Measurements from ENCODE around the gene TNFSF13B. TPM values are rescaled to one million over a fixed set of nuclear protein-coding genes. Genes with fewer than 3 reads are reported as not detected.
A peak's percentile ranks its signal among the peaks of the same experiment; 100 is the strongest.
"Not testable (repeated sequence)": the region's sequence is repeated elsewhere in the genome, so short reads cannot be mapped to it uniquely, and the experiment has no call there.

Gene TNFSF13B
- polyA plus RNA-seq, 1 donor = 2.9 TPM

- no peak for DNase-seq
Measured at GRCh38 chr13:108281901-108282300, 12.4 kb downstream of the TNFSF13B start.

GRCh38 chr13:108283110-108283509, 13.6 kb downstream of the TNFSF13B start:
- no peak for DNase-seq

GRCh38 chr13:108288741-108289140, 19.2 kb downstream of the TNFSF13B start:
- DNase-seq = no peak

DNA sequence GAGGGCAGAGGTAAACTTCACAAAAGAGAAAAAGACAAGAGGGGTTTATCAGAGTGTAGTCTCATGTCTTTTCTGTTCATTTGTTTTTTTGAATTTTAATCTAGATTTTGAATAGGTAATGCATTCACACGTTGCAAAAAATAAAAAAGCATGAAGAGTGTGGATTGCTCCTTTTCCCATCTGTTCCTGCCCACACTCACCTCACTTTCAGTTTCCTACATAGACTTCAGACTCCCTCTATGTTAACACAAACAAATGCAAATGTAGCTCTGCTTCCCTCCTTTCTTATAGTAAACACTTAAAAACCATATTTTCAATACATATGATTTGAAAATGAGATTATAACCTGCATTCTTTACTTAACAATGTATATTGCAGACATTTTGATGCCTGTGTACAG, 20.3 kb downstream of the TNFSF13B start:
- no peak for DNase-seq

- no peak for DNase-seq
Measured at GRCh38 chr13:108297114-108297513, 27.6 kb downstream of the TNFSF13B start.

GRCh38 chr13:108302279-108302678, 32.8 kb downstream of the TNFSF13B start:
- DNase-seq = no peak

- no peak for DNase-seq
Measured at GRCh38 chr13:108304170-108305016, 34.9 kb downstream of the TNFSF13B start.

GRCh38 chr13:108305655-108306054, 36.1 kb downstream of the TNFSF13B start:
- no peak for DNase-seq

GRCh38 chr13:108306860-108307259, 37.3 kb downstream of the TNFSF13B start:
- no peak for DNase-seq

DNA sequence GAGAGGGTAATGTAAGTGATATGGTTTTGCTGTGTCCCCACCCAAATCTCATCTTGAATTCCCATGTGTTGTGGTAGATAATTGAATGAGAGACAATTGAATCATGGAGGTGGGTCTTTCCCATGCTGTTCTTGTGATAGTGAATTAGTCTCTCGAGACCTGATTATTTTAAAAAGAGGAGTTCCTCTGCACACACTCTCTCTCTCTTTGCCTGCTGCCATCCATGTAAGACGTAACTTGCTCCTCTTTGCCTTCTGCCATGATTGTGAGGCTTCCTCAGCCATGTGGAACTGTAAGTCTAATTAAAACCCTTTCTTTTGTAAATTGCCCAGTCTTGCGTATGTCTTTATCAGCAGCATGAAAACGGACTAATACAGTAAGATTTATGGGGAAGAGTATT, 42.1 kb downstream of the TNFSF13B start:
- DNase-seq = not testable (repeated sequence)

DNA sequence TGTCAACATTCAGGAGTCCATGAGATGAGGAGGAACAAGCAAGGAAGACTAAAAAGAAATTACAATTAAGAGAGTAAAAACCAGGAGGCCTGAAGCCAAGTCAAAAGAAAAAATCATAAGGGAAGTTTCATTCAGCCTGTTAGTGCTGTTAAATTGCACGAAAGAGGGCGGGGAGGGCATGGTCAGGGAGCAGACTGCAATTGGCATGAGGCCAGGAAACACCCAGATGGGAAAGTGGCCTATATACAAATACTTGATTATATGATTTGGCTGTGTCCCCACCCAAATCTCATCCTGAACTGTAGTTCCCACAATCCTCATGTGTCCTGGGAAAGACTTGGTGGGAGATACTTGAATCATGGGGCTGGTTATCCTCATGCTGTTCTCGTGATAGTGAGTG, 43.9 kb downstream of the TNFSF13B start:
- no peak for DNase-seq

DNA sequence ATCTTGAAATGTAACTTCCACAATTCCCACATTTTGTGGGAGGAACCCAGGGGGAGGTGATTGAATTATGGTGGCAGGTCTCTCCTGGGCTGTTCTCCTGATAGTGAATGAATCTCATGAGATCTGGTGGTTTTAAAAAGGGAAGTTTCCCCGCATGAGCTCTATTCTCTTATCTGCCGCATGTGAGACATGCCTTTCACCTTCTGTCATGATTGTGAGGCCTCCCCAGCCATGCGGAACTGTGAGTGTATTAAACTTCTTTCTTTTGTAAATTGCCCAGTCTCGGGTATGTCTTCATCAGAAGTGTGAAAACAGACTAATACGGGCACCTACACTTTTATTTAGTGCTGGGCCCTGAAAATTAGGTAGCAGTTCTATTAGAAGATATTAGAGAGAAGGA, 45.8 kb downstream of the TNFSF13B start:
- no peak for DNase-seq

DNA sequence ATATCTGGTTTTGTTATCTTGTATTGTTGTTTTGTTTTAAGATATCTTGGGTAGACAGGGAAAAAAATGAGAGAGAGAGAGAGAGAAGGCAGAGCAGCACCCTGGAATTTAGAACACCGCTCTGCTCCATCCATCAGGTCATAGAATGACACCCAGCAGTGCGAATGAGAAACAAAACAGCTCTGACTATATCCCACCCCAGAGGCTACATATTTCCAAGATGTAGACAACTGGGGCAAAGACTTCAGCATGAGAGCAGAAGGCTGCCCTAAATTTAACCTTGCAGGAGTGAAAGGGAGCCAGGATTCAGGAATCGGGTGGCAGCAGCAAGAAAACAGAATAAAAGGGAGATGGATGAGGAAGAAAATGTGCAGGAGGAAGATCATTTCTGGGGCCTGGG, 46.5 kb downstream of the TNFSF13B start:
- DNase-seq = no peak

DNA sequence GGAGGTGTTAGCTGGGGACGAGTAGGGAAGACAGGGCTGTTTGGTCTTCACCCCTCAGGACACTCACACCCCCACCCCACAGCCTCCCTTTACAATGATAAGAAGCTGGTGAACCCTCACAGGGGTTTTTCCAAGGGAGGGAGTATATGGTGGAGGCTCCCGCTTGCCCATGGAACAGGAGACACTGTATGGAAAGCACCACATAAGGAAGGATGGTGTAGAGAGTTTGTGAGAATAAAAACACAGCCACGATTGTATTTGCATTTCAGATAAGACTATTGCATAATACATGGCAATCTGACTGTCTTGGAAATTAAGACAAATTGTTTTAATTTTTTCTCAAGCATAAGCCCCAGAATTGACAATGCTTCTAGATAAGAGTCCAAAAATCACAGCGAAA, 46.9 kb downstream of the TNFSF13B start:
- no peak for DNase-seq

DNA sequence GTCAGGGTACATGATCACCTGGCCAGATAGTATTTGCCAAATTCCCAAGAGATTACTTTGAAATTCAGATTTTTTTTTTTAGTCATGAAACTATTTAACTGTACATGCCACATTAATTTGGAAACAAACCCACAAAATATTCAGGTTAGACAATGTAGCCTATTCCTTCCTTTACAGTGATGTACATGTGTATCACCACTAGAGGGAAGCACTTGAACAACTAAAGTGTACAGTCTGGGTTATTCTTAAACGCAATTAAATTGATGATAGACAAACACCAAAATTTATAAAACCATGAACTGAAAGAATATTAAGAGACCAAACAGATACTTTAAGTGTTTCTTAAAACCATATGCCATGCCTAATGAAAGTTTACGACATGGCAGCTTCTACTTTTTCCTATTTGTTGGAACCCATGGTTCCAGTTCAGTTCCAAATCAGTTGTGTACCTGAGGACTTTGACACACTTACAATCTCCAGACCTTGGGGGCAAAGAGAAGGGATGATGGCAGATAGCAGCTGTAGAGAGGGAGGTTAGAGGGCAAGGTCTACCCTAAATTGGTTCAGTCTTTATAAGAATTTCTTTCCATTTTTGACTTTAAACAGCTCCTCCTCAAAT, 52.8 kb downstream of the TNFSF13B start:
- peak; percentile 32 for DNase-seq

- DNase-seq = no peak
Measured at GRCh38 chr13:108323031-108323430, 53.5 kb downstream of the TNFSF13B start.

DNA sequence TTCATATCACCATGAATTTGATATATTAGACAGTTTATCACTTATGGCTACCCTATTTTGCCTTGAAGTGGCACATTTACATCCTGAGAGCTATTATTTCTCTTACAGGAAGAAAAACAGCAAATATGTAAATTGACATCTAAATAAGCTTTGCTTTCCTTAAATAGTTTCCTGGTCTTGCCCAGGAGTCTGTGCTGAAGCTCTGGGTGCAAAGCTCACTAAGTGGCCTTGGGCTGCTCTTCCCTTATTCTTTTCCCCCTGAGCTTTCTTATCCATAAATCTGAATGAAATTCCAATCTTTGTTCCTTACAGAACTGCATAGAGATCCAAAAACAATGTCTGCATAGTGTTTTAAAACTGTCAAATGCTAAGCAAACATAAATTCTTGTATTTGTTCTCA, 56.3 kb downstream of the TNFSF13B start:
- no peak for DNase-seq

DNA sequence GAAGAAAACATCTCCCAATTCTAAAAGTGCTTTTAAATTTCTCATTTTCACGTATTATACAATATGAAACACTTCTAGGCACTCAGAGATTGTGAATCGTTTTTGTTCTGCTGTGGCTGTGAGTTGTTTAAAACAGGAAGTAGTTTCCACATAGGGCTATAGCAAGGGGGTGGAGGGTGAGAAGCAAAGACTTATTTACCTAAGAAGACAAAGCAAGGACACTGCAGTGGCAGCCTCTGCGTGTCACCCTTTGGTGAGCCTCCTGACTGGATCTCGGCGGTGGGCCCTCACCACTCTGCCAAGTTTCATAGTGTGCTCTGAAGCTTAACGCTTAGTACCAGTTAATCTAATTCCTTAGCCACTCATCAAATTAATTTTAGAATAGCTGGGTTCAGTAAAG, 56.8 kb downstream of the TNFSF13B start:
- no peak for DNase-seq

DNA sequence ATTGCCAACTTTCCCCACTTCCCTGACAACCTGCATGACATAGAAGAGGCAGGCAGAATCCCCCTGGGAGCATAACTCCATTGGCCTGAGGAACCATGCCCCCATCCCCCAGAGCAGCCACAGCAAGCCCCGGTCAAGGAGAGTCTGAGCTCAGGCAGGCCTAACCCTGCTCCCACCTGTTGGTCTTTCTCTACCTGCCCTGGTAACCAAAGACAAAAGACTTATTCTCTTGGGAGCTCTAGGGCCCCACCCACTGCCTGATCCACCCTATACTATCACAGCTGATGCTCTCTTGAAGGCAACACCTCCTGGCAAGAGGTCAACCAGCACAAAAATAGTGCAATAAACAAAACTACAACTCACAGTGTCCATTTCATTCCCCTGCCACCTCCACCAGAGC, 59.3 kb downstream of the TNFSF13B start:
- DNase-seq = no peak

DNA sequence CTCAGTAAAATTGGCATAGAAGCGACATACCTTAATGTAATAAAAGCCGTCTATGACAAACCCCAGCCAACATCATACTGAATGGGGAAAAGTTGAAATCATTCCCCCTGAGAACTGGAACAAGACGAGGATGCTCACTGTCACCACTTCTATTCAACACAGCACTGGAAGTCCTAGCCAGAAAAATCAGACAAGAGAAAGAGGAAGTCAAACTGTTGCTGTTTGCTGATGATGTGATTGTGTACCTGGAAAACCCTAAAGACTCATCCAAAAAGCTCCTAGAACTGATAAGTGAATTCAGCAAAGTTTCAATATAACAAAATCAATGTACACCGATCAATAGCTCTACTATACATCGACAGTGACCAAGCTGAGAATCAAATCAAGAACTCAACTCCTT, 63.3 kb downstream of the TNFSF13B start:
- DNase-seq = no peak

DNA sequence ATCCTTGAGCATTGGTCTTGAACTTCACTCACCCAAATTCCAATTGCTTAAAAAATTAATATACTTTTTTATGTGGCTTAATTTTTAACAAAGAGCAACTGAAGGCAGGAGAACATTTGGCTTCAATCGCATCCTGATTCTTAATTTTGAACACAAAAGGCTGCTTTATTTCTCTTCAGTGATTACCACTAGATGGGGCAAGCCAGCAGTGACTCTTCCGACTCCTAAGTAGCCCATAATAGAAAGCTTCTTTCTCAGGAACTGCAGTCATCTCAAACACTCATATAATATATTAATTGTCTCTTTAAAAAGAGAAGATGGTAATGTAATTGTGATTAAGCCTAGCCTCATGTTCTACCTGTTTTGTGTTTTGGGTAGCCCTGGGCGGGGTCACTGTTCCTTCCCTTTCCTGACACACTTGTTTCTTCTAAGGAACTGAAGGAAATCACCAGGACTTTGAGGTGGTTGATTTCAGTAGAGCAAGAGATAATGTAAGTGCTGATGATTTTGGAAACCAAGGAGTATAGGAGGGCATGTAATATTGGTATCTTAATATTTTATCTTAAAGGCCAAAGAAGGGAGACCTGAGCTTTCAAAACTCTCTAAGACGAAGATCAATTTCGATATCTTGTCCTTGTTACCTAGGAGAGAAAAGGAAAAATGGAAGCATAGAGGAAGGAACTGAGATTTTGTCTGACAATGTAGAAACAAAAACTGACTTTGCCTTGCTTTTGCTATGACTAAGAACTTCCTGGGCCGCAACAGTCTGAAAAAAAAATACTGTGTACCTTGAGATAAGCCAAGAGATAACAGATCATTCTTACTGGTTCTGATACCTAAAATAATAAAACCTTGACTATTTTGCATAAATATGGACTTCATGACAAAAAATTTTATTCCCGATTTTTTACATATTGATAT, 73.1 kb downstream of the TNFSF13B start:
- peak; percentile 20 for DNase-seq

DNA sequence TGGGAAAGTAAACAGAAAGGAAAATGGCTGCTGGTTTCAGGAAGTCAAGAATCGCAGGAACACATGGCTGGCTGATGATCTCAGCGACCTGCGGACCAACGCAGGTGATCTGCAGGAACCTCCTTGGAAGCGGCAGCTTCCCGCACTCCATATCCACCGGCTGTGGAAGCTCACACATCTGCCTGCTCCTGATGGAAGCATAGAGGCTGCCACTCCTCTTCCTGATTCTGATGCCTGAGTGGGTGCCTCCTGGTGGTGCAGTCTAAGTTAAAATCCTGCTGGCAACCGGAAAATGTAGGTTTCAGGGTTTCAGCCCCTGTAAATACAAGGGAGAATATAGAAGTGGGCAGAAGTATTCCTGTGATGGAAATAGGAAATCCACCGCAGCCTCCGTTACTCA, 75.5 kb downstream of the TNFSF13B start:
- no peak for DNase-seq

- no peak for DNase-seq
Measured at GRCh38 chr13:108346376-108346775, 76.9 kb downstream of the TNFSF13B start.

Measured in left kidney (tissue), 2 donors.